GM12873 (cell line): ENCODE data around the gene KIF1A.
A peak's percentile ranks its signal among the peaks of the same experiment; 100 is the strongest.

Experiments used
- CTCF ChIP-seq: IDR thresholded peaks from 2 replicates; pipeline ENCODE4 v1.5.1; 2012; ENCODE audit warnings: low read depth, mild to moderate bottlenecking, moderate library complexity, low read length, control low read depth; ENCODE audit not compliant: insufficient read depth; ENCODE audit errors: missing control alignments

Gene KIF1A

GRCh38 chr2:240858871-240859270 lies 38.9 kb upstream of the KIF1A start:
- TF ChIP-seq CTCF, result no peak

GRCh38 chr2:240858321-240858720 lies 38.3 kb upstream of the KIF1A start:
- TF ChIP-seq CTCF, result no peak

GRCh38 chr2:240857039-240858008 lies 37.3 kb upstream of the KIF1A start:
- TF ChIP-seq CTCF, result no peak

- peak; percentile 43 for TF ChIP-seq CTCF
Observed at GRCh38 chr2:240856151-240856980, 36.3 kb upstream of the KIF1A start.

- no peak for TF ChIP-seq CTCF
Observed at GRCh38 chr2:240855670-240856069, 35.7 kb upstream of the KIF1A start.

- TF ChIP-seq CTCF, result no peak
Observed at GRCh38 chr2:240852671-240853314, 32.8 kb upstream of the KIF1A start.
